ENCODE data around the gene RFFL.

DNA sequence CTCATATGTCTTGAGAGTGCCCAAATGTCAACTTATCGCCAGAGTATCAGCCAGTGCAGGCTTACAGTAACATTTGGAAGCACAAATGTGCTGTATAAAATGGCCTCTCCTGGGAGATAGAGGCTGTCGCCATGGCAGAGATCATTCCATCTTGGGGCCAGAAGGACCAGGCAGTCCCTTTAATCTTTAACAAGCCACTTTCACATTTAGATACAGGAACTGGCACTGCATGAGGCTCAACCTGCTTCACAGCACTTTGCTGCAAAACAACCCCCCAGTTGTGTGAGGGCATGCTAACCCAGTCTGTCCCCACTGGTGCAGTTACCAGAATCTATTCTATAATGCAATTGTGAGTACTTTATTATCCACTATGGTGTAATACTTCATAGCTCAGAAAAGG, 4.7 kb upstream of the RFFL start:
- TF ChIP-seq, protein P1, sequence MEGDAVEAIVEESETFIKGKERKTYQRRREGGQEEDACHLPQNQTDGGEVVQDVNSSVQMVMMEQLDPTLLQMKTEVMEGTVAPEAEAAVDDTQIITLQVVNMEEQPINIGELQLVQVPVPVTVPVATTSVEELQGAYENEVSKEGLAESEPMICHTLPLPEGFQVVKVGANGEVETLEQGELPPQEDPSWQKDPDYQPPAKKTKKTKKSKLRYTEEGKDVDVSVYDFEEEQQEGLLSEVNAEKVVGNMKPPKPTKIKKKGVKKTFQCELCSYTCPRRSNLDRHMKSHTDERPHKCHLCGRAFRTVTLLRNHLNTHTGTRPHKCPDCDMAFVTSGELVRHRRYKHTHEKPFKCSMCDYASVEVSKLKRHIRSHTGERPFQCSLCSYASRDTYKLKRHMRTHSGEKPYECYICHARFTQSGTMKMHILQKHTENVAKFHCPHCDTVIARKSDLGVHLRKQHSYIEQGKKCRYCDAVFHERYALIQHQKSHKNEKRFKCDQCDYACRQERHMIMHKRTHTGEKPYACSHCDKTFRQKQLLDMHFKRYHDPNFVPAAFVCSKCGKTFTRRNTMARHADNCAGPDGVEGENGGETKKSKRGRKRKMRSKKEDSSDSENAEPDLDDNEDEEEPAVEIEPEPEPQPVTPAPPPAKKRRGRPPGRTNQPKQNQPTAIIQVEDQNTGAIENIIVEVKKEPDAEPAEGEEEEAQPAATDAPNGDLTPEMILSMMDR (IDR thresholded peaks at IDR 0.05) = no peak
- no peak for TF ChIP-seq POLR2A (IDR thresholded peaks at IDR 0.05)

Measured in uterus (tissue), 2 donors.